Left lobe of liver (tissue), 2 donors: ENCODE results near the gene GGTA1. TPM values are rescaled to one million over a fixed set of nuclear protein-coding genes. Genes with fewer than 3 reads are reported as not detected.

ENCODE experiments used
- ATAC-seq: fragments of 200-7000 bp; cut with Tn5 transposase; one replicate; pipeline ENCODE4 v1.9.1; 2020; ENCODE audit warnings: mild to moderate bottlenecking, moderate library complexity
- DNase-seq: peaks from one replicate; pipeline ENCODE4 v3.0.0-alpha.2; 2020; ENCODE audit warnings: low spot score
- total RNA-seq: library from RNA; stranded (reverse); gene quantifications from one replicate; pipeline ENCODE4 v1.2.1, GENCODE V29; 2021
- donor health status: DM: no; HTN: no; CAD: no; lungs with moderate emphysema.
- donor health status: DM: no; HTN: yes; CAD: no.

GGTA1 gene
- total RNA-seq, 1 donor from 2014 or later = 1.2 TPM

- DNase-seq (no peak), ATAC-seq (no peak)
Observed at GRCh38 chr9:121503444-121503843, 3.8 kb upstream of the GGTA1 start.

GRCh38 chr9:121500165-121500478, 478 bp upstream of the GGTA1 start:
- DNase-seq (no peak), ATAC-seq (no peak)

GRCh38 chr9:121499177-121499426, 542 bp downstream of the GGTA1 start:
- DNase-seq (no peak), ATAC-seq (no peak)

- ATAC-seq (peak; percentile 4), DNase-seq (no peak)
Observed at GRCh38 chr9:121498487-121499176, 1.0 kb downstream of the GGTA1 start.

- DNase-seq = peak; percentile 54
- ATAC-seq = peak; percentile 81
Observed at GRCh38 chr9:121498150-121498486, 1.5 kb downstream of the GGTA1 start.

GRCh38 chr9:121495976-121496375, 3.7 kb downstream of the GGTA1 start:
- ATAC-seq = no peak
- DNase-seq = no peak

- DNase-seq (no peak), ATAC-seq (no peak)
Observed at GRCh38 chr9:121494192-121494591, 5.5 kb downstream of the GGTA1 start.

- DNase-seq = no peak
- ATAC-seq = no peak
Observed at GRCh38 chr9:121491111-121491510, 8.5 kb downstream of the GGTA1 start.

- ATAC-seq (no peak), DNase-seq (no peak)
Observed at GRCh38 chr9:121489344-121489743, 10.3 kb downstream of the GGTA1 start.

- peak; percentile 70 for ATAC-seq
Observed at GRCh38 chr9:121486043-121486442, 13.6 kb downstream of the GGTA1 start.

GRCh38 chr9:121485623-121486022, 14.0 kb downstream of the GGTA1 start:
- ATAC-seq = peak; percentile 51
- no peak for DNase-seq

More at GRCh38 chr9:121486043-121486442, 13.6 kb downstream of the GGTA1 start:
- no peak for DNase-seq

GRCh38 chr9:121484651-121485446, 14.8 kb downstream of the GGTA1 start:
- DNase-seq (peak; percentile 52), ATAC-seq (peak; percentile 84)

- DNase-seq = no peak
- ATAC-seq = no peak
Observed at GRCh38 chr9:121483473-121484031, 16.1 kb downstream of the GGTA1 start.

GRCh38 chr9:121483049-121483448, 16.6 kb downstream of the GGTA1 start:
- no peak for DNase-seq
- no peak for ATAC-seq

GRCh38 chr9:121478816-121479676, 20.6 kb downstream of the GGTA1 start:
- ATAC-seq = no peak
- DNase-seq = no peak

GRCh38 chr9:121476156-121476555, 23.5 kb downstream of the GGTA1 start:
- DNase-seq (no peak), ATAC-seq (no peak)

- DNase-seq (no peak), ATAC-seq (no peak)
Observed at GRCh38 chr9:121474231-121474947, 25.3 kb downstream of the GGTA1 start.

- no peak for ATAC-seq
Observed at GRCh38 chr9:121473229-121473628, 26.4 kb downstream of the GGTA1 start.

GRCh38 chr9:121472446-121472845, 27.2 kb downstream of the GGTA1 start:
- DNase-seq (no peak), ATAC-seq (no peak)

More at GRCh38 chr9:121473229-121473628, 26.4 kb downstream of the GGTA1 start:
- DNase-seq = no peak

- ATAC-seq (no peak), DNase-seq (no peak)
Observed at GRCh38 chr9:121466142-121466541, 33.5 kb downstream of the GGTA1 start.

- ATAC-seq (no peak), DNase-seq (no peak)
Observed at GRCh38 chr9:121464968-121465367, 34.7 kb downstream of the GGTA1 start.
